ENCODE results near the gene SPOCK1.

Gene SPOCK1

DNA sequence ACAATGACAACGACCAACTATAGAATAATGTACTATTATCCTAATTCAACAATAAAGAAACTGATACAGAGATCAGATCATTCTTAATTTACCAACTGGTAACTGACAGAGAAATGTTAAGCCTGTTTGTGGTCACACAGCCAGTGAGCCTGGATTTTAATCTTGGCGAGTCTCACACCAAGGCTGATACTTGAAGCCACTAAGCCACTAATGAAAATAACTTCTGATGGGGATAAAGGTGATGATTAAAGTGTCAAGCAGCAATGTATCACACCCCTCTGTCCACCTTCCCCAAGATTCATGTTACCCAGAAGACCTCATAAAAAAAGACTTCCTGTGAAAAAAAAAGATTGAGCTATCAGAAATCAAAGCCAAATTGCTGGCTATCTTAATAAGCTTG, 350.5 kb downstream of the SPOCK1 start:
- no peak for DNase-seq (ENCODE audit: low spot score)

DNA sequence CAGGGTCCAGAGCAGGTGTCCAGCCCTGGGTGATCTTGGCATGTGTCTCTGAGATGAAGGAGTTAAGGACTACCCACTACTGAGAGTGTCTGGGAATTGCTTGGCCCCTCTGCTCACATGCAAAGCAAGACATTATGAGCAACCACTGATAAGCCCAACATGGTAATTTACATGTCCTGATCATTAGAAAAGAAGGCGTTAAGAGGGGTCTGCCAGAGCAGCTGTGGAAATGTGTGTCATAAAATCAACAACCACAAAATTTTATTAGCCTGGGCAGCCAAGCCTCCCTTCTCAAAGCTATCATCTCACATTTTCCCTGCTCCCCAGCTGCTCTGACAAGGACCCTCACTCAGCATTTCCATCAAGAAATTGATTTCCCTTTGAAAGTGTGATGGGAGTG, 351.0 kb downstream of the SPOCK1 start:
- DNase-seq (ENCODE audit: low spot score), result no peak

DNA sequence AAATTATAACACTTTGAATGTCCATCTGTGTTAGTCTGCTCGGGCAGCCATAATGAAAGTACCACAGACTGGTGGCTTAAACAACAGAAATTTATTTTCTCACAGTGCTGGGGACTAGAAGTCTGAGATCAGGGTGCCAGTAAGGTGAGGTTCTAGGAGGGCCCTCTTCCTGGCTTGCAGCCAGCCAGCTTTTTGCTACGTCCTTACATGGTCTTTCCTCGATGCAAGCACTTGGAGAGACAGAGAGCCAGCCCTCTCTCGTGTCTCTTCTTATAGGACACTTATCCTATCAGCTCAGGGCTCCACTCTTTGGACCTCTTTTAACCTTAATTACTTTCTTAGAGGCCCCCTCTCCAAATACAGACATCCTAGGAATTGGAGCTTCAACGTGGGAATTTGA, 351.8 kb downstream of the SPOCK1 start:
- no peak for DNase-seq (ENCODE audit: low spot score)

DNA sequence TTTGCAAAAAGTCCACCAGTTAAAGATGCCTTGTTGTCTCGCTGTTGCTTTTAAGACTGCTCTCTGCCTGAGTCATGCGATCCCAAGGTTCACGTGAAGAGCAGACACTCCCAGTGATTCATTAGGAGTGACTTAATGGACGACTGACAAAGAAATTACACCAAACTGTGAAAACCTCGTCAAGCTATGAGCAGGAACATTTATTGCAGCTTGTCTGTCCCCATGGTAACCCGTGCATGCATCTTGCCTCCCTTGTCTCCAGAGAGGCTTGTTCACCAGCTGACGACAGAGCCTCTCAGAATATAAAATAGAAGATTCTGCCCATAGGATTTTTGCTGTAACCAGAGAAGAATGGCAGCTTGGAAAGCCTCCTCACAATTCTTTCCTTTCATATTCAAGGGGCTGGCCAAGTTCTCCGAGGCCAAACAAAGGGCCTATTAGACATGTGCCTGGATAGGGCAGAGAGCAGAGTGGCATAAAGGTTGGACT, 352.7 kb downstream of the SPOCK1 start:
- no peak for DNase-seq (ENCODE audit: low spot score)

DNA sequence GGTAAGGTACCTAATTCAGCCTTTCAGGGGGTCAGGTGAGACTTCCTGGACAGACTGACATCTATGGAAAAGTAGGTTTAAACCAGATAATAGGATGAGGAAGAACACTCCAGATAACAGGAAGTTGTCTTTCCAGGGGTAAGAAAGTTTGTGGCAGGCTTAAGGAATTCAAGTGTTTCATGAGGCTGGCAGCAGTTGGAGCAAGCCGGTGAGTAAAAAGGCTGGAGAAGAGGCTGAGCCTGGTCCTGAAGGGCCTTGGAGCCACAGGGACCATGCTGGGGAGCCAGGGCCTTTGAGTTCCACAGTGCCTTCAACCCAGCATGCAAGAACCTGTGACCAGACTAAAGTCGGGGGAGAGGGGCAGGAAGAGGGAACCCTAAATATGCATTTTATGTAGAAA, 353.4 kb downstream of the SPOCK1 start:
- DNase-seq (ENCODE audit: low spot score), result no peak

DNA sequence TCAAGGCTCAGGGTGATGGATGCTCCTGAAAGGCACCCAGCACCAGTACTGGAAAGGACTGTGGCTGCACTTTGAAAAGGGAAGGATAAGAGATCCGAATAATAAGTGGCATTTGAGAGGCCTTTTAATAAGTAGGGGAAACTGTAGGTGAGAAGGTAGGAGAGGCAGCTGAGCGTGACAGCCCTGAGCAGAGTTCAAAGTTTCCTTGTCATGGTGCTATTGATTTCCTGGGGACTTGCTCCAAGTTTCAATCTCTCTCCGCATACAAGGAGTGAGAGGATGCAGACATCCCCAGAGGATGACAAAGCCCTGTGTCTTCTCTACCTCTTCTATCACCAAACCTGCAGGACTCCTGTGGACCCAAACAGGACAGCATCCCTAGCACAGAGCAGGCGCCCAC, 354.5 kb downstream of the SPOCK1 start:
- DNase-seq (ENCODE audit: low spot score), result no peak

DNA sequence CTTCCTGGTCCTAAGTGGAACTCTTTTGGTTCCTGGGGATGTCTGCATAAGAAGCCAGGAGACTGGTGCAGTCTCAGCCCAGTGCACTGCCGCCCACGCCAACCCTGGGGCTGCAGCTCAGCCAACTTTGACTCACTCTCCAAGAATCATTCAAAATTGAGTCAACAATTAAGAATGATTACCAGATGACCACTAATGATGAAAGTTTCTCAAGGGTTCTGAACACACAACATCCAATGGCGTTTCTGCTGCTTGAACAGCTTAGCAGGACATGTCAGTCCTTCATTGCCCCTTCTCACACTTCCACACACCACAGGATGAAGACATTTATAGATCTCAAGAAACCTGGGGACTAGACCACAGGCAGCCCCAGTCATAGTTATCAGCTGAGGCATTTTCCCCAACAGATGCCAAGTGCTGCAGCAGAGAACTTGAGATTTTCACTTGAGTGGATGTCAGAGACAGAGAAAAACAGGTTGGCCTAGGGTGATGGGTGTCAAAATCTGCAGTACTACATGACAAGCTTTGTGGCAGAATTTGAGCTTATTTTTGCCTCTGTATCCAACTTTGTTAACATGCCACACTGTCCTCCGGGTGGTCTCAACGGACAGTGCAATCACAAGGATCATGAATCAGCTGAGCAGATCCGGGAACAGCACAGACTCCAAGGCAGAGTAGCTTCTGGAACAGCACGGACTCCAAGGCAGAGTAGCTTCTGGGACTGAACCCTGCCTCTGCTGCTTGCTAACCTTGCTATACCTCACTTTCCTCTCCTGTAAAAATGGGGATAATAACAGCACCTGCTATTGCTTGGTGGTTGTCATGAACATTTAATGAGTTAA, 356.1 kb downstream of the SPOCK1 start:
- no peak for DNase-seq (ENCODE audit: low spot score)

DNA sequence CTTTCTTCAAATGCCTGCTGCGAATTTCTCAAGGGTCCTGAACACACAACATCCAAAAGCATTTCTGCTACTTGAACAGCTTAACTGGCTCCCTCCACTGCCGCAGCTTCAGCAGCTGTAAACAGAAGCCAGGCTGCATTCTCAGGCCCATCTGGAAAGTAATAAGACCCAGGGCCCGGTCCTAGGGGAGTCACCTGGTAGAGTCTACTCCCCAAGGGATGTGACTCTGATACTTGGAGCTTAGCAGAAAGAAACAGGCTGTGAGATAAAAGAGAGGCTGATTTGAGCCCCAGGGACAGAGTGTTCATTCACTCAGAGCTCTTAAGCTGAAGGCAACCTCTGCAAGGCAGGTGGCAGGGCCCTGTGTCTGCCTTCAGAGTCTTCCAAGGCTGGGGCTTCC, 356.8 kb downstream of the SPOCK1 start:
- DNase-seq (ENCODE audit: low spot score), result no peak

DNA sequence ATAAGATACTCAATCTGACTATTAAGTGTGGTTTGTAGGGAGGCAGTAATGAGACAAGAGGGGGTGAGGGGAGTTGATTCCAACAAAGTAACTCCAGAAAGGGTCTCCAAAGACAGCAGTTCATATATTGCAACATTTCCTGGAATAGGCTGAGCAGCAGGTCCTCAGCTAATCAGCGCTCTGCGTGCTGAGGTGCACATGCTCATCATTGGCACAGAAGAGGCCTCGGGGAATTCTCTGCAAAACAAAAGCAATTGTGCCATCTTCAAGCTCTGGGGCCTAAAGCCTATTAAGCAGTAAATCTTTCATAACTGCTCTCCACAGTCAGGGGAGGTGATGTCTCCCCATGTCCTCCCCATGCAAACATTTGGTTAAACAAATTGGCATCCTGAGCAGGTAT, 357.3 kb downstream of the SPOCK1 start:
- no peak for DNase-seq (ENCODE audit: low spot score)

DNA sequence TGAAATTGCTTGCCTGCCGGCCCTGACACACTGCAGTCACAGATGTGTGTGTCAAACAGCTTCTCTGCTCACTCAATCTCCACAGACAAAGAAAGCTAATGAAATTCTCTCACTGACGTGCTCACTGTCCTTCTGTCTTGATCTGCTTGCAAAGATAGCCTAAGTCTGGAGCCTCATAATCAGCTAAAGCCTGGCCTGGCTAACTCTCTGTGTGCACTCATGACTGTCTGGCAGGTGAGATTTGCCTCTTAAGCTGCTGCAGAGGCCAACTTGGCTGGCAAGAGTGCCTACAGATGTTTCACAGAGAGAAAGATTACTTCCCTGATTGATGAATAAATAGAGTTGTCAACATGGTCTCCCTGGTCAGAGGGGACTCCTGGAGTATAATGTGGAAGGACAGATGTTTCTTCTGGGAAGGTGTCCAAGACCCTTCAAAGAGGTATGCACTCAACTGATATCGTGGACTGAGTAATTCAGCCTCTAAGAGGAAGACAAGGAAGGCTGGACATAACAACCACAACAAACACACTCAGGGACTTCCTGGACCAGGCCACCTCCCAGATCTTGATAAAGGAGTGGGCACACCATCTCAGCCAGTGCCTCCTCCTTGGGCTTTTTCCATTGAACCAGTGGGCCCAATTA, 362.0 kb downstream of the SPOCK1 start:
- no peak for DNase-seq (ENCODE audit: low spot score)

DNA sequence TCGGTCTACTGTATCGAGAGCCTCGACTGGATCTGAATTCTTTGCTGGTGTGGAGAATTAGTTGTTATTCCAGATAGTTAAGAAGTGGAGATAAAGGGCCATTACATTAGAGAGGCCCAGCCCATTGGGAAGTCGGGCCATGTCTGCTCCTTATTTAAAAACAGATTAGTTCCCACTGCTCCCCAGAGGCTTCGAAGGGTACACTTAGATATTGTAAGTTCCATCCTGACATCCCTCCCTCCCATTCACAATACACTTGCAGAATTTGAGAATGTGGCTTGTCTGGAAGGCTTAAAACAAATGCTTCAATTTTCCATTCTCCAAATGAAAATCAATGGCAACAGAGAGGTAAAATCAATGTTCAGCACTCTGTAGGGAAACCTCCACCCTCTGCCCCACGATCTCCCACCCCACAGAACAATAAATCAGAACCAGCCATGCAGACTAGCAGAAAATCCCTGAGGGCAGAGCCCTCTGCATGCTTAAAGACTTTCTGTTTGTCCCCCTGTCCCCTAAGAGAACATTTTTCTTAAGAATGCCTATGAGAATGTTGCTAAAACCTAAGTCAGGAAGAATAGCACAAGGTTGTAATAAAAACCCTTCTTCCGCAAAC, 364.1 kb downstream of the SPOCK1 start:
- DNase-seq (ENCODE audit: low spot score), result no peak

DNA sequence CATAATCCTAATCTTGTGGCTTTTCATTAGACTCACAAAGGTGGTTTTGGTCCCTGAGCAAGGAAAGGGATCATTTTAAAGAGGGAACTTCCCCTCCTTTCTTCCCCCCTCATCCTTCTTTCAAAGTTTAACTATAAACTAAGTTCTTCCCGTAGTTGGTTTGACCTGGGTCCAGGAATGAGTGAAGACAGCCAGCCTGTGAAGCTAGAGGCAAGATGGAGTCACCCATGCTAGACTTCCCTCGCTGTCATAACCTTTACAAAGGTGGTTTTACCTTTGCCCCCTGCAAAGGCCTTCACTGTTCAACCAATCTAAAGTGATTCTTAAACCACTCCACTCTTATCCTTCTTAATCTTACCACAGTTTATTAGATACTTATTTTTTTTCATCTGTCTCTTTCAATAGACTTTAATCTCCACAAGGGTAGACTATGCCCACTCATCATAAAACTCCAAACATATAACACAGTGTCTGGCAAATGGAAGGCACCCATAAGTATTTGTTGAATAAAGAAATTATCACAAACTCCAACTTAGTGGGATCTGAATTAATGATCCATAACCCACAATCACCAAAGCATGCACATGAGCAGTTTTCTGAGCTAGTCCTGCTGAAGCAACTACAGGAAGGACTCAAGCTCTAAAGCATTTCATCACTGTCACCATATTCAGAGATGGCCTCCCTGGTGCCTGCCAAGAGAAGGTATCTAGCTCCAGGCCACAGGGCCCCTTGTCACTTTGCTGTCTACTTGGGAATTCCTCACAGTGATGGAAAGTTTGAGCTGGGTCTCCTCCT, 369.0 kb downstream of the SPOCK1 start:
- no peak for DNase-seq (ENCODE audit: low spot score)

DNA sequence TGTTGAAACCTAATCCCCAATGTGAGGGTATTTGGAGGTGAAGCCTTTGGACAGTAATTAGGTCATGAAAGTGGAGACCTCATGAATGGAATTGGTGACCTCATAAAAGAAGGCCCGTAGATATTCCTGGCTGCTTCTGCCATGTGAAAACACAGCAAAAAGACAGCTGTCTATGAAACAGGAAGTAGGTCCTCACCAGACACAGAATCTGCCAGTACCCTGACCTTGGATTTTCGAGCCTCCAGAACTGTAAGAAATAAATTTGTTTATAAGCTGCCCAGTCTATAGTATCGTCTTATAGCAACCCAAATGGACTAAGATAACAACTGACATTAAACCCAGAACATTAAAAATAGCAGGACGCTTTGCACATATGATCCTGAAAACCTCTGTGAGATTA, 371.1 kb downstream of the SPOCK1 start:
- DNase-seq (ENCODE audit: low spot score), result no peak

DNA sequence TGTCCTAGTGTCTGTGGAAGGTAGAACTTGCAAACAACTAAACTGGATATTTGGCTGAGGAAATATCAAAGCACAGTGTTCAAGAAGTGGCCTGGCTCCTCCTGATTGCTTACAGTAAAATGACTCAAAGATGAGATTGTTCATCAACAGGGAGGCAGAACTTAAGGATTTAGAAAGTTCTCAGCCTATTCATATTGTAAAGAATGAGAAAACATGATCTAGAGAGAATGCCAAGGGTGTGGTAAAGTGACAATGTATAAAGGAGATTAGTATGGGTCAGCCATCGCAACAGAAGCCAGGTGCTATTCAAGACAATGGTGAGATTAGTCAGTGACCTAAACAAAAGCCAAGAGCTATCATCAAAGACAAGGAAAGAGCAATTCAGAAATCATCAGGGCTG, 372.3 kb downstream of the SPOCK1 start:
- no peak for DNase-seq (ENCODE audit: low spot score)

DNA sequence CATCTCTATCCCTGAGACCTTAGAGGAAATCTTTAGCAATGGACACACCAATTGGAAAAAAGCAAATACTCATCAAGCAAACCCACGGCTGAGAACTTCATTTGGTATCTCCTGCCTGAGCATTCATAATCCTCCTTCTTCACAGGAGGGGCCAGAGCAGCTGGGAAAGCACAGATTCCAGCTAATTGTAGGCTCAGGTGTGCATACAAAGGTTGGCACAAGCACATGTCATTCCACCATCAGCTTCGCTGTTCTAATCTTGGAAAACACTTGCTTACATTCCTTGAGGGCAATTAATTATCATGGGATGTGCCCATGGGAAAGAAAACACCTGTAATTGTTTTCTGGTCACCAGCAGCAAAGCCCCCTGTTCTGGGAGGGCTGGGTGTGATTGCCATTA, 376.6 kb downstream of the SPOCK1 start:
- no peak for DNase-seq (ENCODE audit: low spot score)

DNA sequence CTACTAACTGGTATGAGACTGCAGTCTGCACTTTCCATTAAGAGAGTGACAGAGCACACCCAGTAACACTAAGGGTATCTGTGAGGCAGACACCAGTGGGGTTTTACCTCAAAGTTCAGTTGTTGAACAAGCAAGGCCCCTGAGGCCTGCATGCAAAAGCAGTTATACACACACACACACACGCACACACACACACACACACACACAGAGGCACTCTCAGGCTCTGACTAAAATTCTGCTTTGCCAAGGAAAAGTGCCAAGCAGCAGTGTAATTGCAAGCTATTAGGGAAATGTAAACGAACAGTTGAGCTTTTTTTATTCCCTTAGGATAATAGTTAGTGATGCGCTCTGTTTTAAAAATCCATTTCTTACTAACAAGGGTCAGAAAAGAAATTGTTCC, 377.1 kb downstream of the SPOCK1 start:
- DNase-seq (ENCODE audit: low spot score), result no peak

DNA sequence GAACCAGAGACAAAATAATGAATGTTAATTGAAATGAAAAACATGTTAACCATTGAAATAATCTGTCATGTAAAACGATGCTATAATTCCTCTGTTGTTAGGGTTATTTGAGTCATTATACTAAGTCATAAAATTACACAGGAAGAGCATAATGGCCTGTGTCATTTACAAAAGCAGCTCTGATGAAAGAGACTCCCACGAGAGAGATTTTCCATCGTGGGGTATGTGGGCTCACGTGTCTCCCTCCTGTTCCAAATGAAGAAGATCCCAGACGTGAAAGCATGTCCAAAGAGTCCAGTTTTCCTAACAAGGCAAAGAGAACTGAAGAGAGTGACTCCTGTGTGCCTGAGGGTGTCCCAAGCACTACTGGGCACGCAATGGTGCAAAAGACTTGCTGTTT, 379.8 kb downstream of the SPOCK1 start:
- no peak for DNase-seq (ENCODE audit: low spot score)

DNA sequence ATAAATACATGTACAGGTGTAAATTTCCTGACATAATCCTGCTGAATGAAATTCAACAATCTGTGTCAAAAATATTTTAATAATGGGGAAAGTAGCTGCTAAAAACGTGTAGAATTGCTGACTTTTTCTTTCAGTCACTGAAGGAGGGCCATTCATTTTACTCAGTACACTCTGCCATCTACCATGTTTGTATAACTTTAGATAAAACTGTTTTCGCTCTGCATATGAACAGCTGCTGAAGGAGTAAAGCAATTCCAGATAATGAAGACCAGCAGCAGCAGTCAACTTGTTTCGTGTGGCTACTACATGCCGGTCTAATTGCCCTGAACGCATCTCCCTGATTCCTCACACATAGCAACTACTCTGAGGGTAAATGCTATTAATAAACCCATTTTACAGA, 380.5 kb downstream of the SPOCK1 start:
- no peak for DNase-seq (ENCODE audit: low spot score)

DNA sequence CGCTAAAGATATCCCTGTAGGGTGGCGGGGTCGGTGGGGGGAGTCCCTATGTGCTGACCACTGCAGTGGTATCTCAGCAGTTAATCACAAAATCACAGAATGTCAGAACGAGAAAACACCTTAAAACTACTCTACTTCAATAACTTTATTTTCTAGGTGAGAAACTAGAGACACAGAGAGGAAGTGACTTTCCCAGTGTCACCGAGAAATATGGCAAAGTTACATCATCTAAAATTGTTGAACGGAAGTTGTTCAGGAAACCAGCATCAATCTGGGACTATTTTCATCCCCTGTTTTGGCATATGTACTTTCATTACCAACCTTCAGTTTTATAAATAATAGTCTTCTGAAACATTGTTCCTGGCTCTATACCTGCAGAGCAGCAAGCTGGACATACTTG, 384.0 kb downstream of the SPOCK1 start:
- DNase-seq (ENCODE audit: low spot score), result no peak

DNA sequence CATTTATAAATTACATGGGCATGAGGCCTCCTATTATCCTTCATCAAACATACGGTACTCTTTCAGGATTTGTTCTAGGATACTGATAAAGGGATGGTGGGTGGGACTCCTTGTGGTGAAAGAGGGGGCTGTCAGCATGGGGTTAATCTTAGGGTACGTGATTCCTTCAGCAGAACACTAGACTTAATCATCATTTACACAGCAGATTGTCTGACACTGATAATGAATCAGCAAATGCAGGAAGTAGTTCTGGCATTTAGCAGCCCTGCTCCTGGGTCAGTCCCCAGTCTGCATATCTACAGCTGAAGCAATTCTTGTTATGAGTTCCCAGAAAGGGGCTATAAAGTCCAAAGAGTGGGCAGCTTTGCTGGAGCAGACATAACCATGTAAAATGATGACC, 384.6 kb downstream of the SPOCK1 start:
- no peak for DNase-seq (ENCODE audit: low spot score)

DNA sequence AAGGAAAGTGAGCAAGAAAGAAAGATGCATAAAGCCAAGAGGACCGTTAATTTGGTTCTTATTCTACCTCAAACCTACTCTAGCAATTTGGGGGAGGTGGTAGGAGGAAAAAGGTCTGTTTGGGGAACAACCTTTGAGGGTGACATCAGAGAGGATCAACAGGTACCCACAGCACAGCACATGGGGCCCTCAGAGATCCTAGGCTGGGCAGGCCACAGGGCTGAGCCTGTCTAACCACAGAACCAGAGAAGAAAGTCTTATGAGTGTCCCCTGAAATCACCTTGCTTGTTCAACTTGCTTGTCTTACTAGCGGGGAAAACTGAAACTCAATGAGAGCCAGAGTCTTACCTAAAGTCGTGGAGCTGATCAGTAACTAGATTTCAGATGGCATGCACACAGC, 385.2 kb downstream of the SPOCK1 start:
- no peak for DNase-seq (ENCODE audit: low spot score)

DNA sequence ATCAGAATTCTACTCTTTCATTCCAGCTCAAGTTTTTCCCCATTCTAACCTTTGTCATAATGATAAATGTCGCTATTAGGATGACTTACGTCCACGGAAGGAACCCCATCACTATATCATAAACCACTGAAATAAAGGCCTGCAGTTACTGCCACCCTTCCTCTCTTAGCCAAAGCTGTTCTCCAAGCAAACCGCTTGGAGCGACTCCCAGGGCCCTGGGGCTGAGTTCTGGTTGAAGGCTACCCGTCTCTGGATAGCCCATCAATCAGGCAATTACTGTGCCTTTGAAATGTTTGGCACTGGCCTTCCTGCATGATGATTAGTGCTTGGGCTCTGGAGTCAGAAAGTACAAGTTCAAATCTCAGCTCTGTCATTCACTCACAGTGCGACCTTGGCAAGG, 386.0 kb downstream of the SPOCK1 start:
- no peak for DNase-seq (ENCODE audit: low spot score)

Data from hematopoietic multipotent progenitor cell treated with erythropoietin and hydrocortisone succinate and interleukin-3 and kit ligand, for 17 days (in vitro differentiated cells).